OCI-LY3 (cell line): ENCODE data around the gene CCSER2.

Experiments used
- CTCF ChIP-seq: fragments of 200-600, 300-600 bp; sonication (generic); IDR thresholded peaks from 2 replicates; pipeline ENCODE4 v1.5.1; 2014; ENCODE audit warnings: antibody characterized with exemption, low read length, low read depth
- EZH2phosphoT487 ChIP-seq: fragments of 200-600 bp; shearing (Covaris generic); IDR thresholded peaks from 2 replicates; pipeline ENCODE4 v1.6.1; 2018; ENCODE audit warnings: antibody characterized with exemption, mixed run types, low read depth

GRCh38 chr10:84342584-84342983, 14.2 kb downstream of the CCSER2 start:
- TF ChIP-seq CTCF (no peak), EZH2phosphoT487 (no peak)
